Transverse colon (tissue), 4 donors: ENCODE data around the gene ATG4A. TPM values are rescaled to one million over a fixed set of nuclear protein-coding genes. Genes with fewer than 3 reads are reported as not detected.

ENCODE experiments used
- DNase-seq: peaks from one replicate; pipeline ENCODE4 v3.0.0-alpha.2; 2019
- H3K27ac ChIP-seq, 4 donors: fragments of 200-600 bp; sonication (generic); 2 replicates each; pipeline ENCODE4 v1.5.1; 2016 to 2018; ENCODE audit warnings: inconsistent platforms in 4 of 4
- H3K27me3 ChIP-seq: fragments of 200-600 bp; sonication (generic); 2 replicates; pipeline ENCODE4 v1.5.1; 2017; ENCODE audit warnings: inconsistent platforms
- H3K36me3 ChIP-seq, 4 donors: fragments of 200-600 bp; sonication (generic); 2 replicates each; pipeline ENCODE4 v1.5.1; 2017 to 2019; ENCODE audit warnings: inconsistent platforms in 4 of 4
- H3K4me1 ChIP-seq, 4 donors: fragments of 200-600 bp; sonication (generic); 2 replicates each; pipeline ENCODE4 v1.5.1; 2017 to 2020; ENCODE audit warnings: inconsistent platforms in 4 of 4
- H3K4me3 ChIP-seq, 4 donors: fragments of 200-600 bp; sonication (generic); 1 replicate in 1 of 4; 2 replicates in 3 of 4; pipeline versions ENCODE4 v1.5.1 to v1.6.1; 2017 to 2019; ENCODE audit warnings: inconsistent platforms in 4 of 4
- H3K9me3 ChIP-seq, 2 donors: fragments of 200-600 bp; sonication (generic); 2 replicates each; pipeline ENCODE4 v1.5.1; 2017 to 2019; ENCODE audit warnings: inconsistent platforms in 2 of 2
- EP300 ChIP-seq: sonication (generic); formaldehyde crosslinking; IDR thresholded peaks from one replicate; pipeline ENCODE4 v1.6.1; 2017; ENCODE audit warnings: antibody characterized with exemption, low read depth
- POLR2A ChIP-seq: fragments of 450-650 bp; IDR thresholded peaks from one replicate; pipeline ENCODE4 v1.6.1; 2016; ENCODE audit warnings: antibody characterized with exemption, mild to moderate bottlenecking, moderate library complexity
- POLR2AphosphoS5 ChIP-seq, 3 donors: sonication (generic); formaldehyde crosslinking; IDR thresholded peaks; one replicate each; pipeline ENCODE4 v1.6.1; 2016; ENCODE audit warnings: antibody characterized with exemption in 3 of 3
- WGBS, 2 donors: methylation state at CpG; one replicate each; pipeline ENCODE4 v1.1.5; 2018; ENCODE audit warnings: low coverage in 1 of 2; 5-methylcytosine and 5-hydroxymethylcytosine counted together
- in situ Hi-C, 4 donors: fragments of 200-750 bp; cut with MboI; loops; one replicate each; pipeline versions ENCODE4 v1.15.0 to v1.15.1; 2017; ENCODE audit warnings: low sequenced_read_pairs in 3 of 4, low pct_ligation_motif_present in 1 of 4, low pct_unique_long_range_greater_than_20kb in 1 of 4
- intact Hi-C: fragments of 100-400 bp; cut with DNase I; formaldehyde crosslinking; loops from one replicate; pipeline ENCODE4 v1.15.1; 2023; ENCODE audit warnings: low total_unique reads
- total RNA-seq, 4 donors: library from RNA; depleted of rRNA; stranded (reverse); fragments of >200 nt; gene quantifications; one replicate each; pipeline ENCODE4 v1.1.0, GENCODE V29; 2016
- TF ChIP-seq, protein P1 (sequence below), 5 experiments: fragments of 200-600 bp in 3 of 5; fragments of 450-650 bp in 2 of 5; sonication (generic) in 3 of 5; IDR thresholded peaks; 1 replicate in 2 of 5; 2 replicates in 3 of 5; pipeline ENCODE4 v1.5.1; 2016 to 2017; ENCODE audit warnings: antibody characterized with exemption in 5 of 5, inconsistent platforms in 3 of 5, mild to moderate bottlenecking in 2 of 5, moderate library complexity in 1 of 5

The ATG4A gene
- total RNA-seq, 4 donors from 2014 or later, result 3.2 to 20.9 (median 13.1) TPM

DNA sequence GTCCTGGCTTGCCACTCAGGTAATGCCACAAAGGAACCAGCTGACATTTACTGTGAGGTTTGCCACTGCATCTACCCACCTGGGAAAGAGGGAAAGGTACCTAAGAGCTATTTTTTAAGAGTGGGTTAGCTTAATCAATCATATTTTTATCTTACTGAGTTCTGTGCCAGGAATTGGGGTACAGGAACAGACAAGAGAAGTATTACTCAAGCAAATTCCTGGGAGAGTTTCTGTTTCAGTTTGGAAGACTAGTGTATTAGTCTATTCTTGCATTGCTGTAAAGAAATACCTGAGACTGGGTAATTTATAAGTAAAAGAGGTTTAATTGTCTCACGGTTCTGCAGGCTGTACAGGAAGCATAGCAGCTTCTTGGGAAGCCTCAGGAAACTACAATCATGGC is 23.5 kb upstream of the ATG4A start:
- Histone ChIP-seq H3K4me1 (no peaks in the 10 kb centered on the region), H3K27ac (no peak overlapping the region), H3K4me3 (no peak overlapping the region), H3K36me3 (no peaks in the 10 kb centered on the region), H3K27me3 (no peaks in the 10 kb centered on the region), H3K9me3 (no peaks in the 10 kb centered on the region)
- in situ Hi-C loops, result no loop called here
- intact Hi-C loops, result no loop called here
- WGBS, 2 donors, result 56 to 57% methylated on average over 1 of the region's 1 CpG
- DNase-seq, result no peak
- no peak for TF ChIP-seq POLR2AphosphoS5 (IDR thresholded peaks at IDR 0.05)
- TF ChIP-seq, protein P1, sequence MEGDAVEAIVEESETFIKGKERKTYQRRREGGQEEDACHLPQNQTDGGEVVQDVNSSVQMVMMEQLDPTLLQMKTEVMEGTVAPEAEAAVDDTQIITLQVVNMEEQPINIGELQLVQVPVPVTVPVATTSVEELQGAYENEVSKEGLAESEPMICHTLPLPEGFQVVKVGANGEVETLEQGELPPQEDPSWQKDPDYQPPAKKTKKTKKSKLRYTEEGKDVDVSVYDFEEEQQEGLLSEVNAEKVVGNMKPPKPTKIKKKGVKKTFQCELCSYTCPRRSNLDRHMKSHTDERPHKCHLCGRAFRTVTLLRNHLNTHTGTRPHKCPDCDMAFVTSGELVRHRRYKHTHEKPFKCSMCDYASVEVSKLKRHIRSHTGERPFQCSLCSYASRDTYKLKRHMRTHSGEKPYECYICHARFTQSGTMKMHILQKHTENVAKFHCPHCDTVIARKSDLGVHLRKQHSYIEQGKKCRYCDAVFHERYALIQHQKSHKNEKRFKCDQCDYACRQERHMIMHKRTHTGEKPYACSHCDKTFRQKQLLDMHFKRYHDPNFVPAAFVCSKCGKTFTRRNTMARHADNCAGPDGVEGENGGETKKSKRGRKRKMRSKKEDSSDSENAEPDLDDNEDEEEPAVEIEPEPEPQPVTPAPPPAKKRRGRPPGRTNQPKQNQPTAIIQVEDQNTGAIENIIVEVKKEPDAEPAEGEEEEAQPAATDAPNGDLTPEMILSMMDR (IDR thresholded peaks at IDR 0.05), result no peak
- no peak for TF ChIP-seq EP300
- no peak for TF ChIP-seq POLR2A

DNA sequence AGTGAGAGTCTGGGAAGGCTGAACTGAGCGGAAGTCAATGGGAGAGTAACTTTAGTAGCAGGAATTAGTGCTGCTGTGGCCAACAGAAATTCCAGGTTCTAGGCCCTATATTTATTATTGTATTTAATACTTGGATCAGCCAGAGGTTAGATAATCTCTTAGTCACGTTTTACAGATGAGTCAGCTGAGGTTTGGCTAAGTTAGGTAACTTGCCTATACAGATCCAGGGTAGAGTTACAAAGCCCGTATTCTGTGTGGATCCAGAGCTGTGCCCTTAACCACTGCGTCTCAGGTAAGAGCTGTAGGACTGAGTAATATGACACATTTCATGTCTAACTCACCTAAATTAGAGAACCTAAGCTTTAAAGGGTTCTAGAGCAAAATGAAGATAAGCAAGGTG is 20.7 kb upstream of the ATG4A start:
- no peak overlapping the region for H3K27ac ChIP-seq
- H3K9me3 ChIP-seq, result no peaks in the 10 kb centered on the region
- H3K27me3 ChIP-seq, result no peaks in the 10 kb centered on the region
- in situ Hi-C loops, result loop anchor here in 1 of 4 donors (10.0 kb wide), 1 partner anchor 46 kb away; no protein-coding TSS in a partner anchor
- no peaks in the 10 kb centered on the region for H3K36me3 ChIP-seq
- intact Hi-C loops, result no loop called here
- H3K4me3 ChIP-seq, result no peak overlapping the region
- H3K4me1 ChIP-seq, result no peaks in the 10 kb centered on the region
- TF ChIP-seq POLR2A (no peak), EP300 (no peak), POLR2AphosphoS5 (IDR thresholded peaks at IDR 0.05) (no peak)
- TF ChIP-seq, protein P1 (IDR thresholded peaks at IDR 0.05), result no peak
- no peak for DNase-seq
- 61 to 100% methylated on average over 1 to 4 of the region's 4 CpGs for WGBS, 2 donors

DNA sequence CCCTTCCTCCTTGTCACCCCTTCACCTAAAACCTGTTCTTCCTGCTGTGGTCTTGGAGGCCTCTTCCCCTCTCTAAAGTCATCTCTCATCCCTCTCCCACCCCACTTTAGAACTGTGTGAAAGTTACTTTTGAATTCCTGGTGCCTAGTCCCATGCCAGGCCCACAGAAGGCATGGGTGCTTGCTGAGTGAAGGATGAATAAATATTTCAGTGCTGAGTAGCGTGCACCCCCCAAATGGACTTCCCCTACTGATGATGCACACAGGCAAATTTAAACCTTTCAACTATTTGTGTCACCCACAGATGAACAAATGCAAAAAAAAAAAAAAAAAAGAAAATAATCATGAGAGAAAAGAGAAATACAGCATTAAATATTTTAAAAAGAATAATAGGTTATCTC is 20.0 kb upstream of the ATG4A start:
- intact Hi-C loops, result no loop called here
- TF ChIP-seq POLR2AphosphoS5 (IDR thresholded peaks at IDR 0.05) (no peak), POLR2A (no peak), EP300 (no peak)
- TF ChIP-seq, protein P1 (IDR thresholded peaks at IDR 0.05), result no peak

DNA sequence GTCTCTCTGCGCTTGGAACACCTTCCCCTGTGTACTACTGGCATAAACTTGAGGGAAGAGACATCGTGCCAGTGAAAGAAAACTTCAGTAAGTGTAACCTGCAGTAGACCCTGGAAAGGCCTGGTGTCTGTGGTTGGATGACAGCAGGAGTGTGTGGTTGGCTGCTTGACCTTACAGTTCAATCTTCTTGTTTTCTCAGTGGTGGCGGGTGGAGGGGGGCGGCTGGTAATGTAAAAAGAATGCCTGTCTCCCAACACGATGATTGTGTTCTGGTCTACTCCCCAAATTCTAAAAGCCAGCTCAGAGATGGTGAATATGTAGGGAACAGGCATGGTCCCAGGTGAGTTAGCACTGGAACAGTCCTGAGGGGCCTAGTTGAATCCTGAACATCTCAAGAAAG is 18.8 kb upstream of the ATG4A start:
- no peaks in the 10 kb centered on the region for H3K36me3 ChIP-seq
- 84% methylated on average over 5 of the region's 5 CpGs; no CpG with 5 or more reads in 1 of the 2 donors for WGBS, 2 donors
- no peaks in the 10 kb centered on the region for H3K9me3 ChIP-seq
- in situ Hi-C loops (loop anchor here in 1 of 4 donors (10.0 kb wide), 1 partner anchor 48 kb away; no protein-coding TSS in a partner anchor), intact Hi-C loops (no loop called here)
- no peak overlapping the region for H3K27ac ChIP-seq
- no peak for TF ChIP-seq EP300
- no peak for TF ChIP-seq POLR2AphosphoS5 (IDR thresholded peaks at IDR 0.05)
- TF ChIP-seq, protein P1 (IDR thresholded peaks at IDR 0.05), result no peak
- TF ChIP-seq POLR2A, result no peak
- DNase-seq, result no peak
- H3K4me1 ChIP-seq, result no peaks in the 10 kb centered on the region
- H3K27me3 ChIP-seq, result no peaks in the 10 kb centered on the region
- no peak overlapping the region for H3K4me3 ChIP-seq

More for the DNA sequence above, 20.0 kb upstream of the ATG4A start:
- no peaks in the 10 kb centered on the region for H3K36me3 ChIP-seq
- no peaks in the 10 kb centered on the region for H3K9me3 ChIP-seq
- in situ Hi-C loops, result loop anchor here in 1 of 4 donors (10.0 kb wide), 1 partner anchor 47 kb away; no protein-coding TSS in a partner anchor
- H3K4me1 ChIP-seq, result no peaks in the 10 kb centered on the region
- no peak overlapping the region for H3K4me3 ChIP-seq
- no peaks in the 10 kb centered on the region for H3K27me3 ChIP-seq
- H3K27ac ChIP-seq, result no peak overlapping the region
- DNase-seq, result no peak
- WGBS, 2 donors, result 71 to 76% methylated on average over 1 of the region's 1 CpG
